Endothelial cell of hepatic sinusoid (primary cell): ENCODE results near the gene DARS1.
"Not testable (repeated sequence)": the region's sequence is repeated elsewhere in the genome, so short reads cannot be mapped to it uniquely, and the experiment has no call there.

Source experiments
- in situ Hi-C: cut with HindIII; loops from 2 replicates; pipeline ENCODE4 v1.10.0; 2017; ENCODE audit warnings: low sequenced_read_pairs

The DARS1 gene

GRCh38 chr2:135985826-135986393, 484 bp upstream of the DARS1 start:
- in situ Hi-C loops = no loop called here

DNA sequence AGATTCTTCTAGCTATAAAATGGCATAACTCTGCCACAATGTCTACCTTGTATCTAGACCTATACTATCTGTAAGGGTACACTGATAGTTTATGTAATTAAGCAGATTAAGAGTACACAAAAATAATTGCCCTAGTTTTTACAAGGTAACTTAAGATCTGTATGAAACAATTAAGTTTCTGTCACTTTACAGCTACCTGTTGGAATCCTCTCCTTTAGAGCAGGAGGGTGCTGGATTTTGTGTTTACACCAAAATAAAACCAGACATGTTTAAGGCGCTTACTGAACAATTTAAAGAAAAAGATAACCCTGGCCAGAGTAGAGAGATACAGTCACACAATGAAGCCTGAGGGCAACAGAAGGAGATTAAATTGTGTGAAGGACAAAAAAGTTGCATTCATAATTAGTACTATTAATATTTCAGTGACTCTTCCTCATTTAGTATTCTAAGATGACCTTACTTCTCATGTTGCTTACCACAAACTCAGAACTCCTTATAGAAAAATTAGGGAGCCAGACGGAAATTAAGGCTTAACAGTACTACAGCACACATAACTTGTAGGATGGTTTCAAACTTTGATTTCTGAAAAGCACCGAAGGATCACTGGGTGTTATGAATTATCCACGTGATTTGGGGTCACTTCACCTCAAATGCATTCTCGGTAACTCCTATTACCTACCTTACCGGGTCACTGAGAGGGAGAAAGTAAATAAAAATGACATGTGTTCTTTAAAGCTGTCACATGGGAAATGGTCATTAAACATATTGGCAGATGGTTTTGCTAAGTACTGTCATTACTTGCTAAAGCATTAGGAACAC, 1.0 kb downstream of the DARS1 start:
- in situ Hi-C loops = no loop called here

- in situ Hi-C loops = no loop called here
Measured at GRCh38 chr2:135980434-135981079, 4.9 kb downstream of the DARS1 start.

GRCh38 chr2:135975702-135976101, 9.7 kb downstream of the DARS1 start:
- in situ Hi-C loops = no loop called here

DNA sequence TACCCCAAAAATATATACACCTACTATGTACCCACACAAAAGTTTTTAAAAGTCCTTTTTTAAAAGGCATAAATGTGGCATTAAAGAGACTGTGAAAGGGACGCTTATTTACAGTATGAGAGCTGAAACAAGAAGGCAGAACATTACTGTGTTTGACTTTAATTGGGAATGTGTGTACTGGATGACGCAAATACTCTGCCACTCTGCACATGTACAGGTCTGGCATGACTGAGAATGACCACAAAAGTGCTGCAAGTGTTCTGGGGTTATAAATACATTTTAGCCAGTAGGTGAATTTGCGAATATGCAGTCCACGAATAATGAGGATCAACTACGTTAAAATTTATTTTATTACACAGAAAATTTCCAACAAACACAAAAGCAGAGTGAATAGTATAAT, 11.4 kb downstream of the DARS1 start:
- in situ Hi-C loops = no loop called here

- in situ Hi-C loops = no loop called here
Measured at GRCh38 chr2:135969655-135970387, 15.6 kb downstream of the DARS1 start.

- in situ Hi-C loops = no loop called here
Measured at GRCh38 chr2:135965756-135966155, 19.7 kb downstream of the DARS1 start.

DNA sequence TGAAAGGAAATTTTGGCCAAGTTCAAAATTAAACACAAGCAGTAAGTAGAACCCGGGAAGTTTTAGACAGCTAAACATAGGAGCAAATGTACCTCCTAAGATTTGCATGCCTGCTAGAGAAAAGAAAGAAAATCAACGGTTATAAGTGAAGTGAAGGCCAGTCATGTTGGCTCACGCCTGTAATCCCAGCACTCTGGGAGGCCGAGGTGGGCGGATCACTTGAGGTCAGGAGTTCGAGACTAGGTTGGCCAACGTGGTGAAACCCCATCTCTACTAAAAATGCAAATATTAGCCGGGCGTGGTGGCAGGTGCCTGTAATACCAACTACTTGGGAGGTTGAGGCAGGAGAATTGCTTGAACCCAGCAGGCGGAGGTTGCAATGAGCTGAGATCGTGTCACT, 21.0 kb downstream of the DARS1 start:
- in situ Hi-C loops = not testable (repeated sequence)

- in situ Hi-C loops = no loop called here
Measured at GRCh38 chr2:135963841-135964240, 21.6 kb downstream of the DARS1 start.

GRCh38 chr2:135962366-135963123, 22.9 kb downstream of the DARS1 start:
- in situ Hi-C loops = no loop called here

DNA sequence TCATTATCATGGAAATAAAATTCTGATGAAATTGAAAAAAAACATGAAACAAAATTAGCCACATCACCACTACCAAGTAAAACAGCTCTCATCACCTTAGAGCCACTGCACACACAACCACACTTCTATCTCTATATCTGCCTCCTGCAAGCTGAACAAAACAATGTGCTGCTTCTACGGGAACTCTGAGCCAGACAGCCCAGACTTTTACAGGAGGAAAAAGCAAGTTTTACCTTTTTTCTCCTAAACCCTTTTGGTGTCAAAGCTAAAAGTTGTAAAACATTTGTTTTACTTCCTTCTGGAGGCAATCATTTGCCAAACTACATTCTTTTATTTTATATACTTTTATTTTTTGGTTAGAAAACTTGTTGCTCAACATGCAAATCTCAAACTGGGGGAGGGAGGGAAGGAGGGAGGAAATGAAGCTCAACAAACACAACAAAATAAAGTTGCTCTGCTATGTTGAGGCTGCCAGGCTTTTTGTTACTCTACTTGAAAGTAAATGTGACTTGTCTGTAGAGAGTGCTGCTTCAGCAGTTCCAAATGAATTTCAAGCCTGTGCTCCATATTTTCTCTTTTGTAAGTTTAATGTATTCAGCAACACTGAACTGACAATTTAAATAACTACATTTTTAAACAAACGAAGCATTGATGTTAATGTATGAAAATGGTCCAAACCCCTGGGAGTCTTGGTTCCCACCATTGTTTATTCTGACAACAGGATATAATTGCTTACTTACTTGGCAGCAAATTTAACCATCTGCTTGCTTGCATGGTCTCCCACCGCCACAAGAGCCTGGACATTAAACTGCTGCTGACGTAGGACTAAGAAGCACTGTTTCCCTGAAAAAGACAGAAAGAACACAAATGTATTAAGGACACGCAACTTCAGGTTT, 24.5 kb downstream of the DARS1 start:
- in situ Hi-C loops = no loop called here

- in situ Hi-C loops = no loop called here
Measured at GRCh38 chr2:135960150-135960549, 25.3 kb downstream of the DARS1 start.

DNA sequence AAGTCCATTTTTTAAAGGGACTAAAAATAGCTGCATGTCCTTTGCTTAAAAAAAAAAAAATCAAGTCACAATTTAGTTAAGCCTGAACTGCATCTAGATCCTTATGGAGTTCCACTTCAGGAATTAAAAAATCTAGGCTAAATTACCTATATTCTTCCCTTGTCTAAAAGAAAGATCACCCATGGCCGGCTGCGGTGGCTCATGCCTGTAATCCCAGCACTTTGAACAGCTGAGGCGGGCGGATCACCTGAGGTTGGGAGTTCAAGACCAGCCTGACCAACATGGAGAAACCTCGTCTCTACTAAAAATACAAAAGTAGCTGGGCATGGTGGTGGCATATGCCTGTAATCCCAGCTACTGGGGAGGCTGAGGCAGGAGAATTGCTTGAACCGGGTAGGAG, 26.5 kb downstream of the DARS1 start:
- in situ Hi-C loops = not testable (repeated sequence)

- in situ Hi-C loops = no loop called here
Measured at GRCh38 chr2:135954020-135954601, 31.3 kb downstream of the DARS1 start.

GRCh38 chr2:135952891-135953290, 32.5 kb downstream of the DARS1 start:
- in situ Hi-C loops = no loop called here

GRCh38 chr2:135951041-135951583, 34.3 kb downstream of the DARS1 start:
- in situ Hi-C loops = no loop called here

DNA sequence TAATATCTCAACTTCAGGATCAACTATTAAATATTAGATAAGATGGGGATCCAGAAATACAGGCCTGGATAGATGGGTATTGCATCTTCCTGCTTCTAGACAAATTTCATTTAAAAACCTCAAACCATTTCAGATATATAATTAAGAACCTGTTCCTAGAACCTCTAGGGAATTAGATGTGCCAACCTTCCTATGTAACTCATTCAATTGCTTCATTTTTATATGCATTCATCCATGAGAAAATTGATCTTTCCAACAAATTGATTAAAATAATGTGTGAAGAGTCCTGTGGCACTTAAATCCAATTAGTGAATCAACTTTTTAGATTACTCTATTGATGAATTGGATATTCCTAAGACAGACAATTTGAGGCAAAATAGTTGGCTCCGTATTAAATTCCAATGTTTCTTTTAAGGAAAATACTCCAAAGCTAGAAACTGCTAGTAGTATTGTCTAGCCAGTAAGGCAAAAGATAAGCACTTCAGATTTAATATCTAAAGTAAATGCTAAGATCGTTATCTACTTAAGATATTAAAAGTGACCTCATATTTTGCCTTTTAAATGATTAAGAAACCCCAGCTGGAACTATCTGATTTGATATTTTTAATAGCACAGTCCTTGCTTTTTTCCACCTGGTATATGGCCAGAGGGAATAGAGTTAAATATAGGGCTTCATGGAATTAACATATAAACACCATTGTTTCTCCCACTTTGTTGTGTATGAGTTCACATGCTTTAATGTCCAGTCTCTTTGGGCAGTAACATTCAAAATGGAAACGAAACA, 35.8 kb downstream of the DARS1 start:
- in situ Hi-C loops = no loop called here

- in situ Hi-C loops = no loop called here
Measured at GRCh38 chr2:135948642-135949355, 36.6 kb downstream of the DARS1 start.
